HL-60 (cell line): ENCODE measurements around the gene GPR146.

ENCODE experiments used
- DNase-seq, 2 experiments: peaks; one replicate each; pipeline ENCODE4 v3.0.0-alpha.2; 2010 to 2020; ENCODE audit warnings: low read depth in 1 of 2, low spot score in 1 of 2
- H3K27ac ChIP-seq: fragments of 250-450 bp; sonication (Bioruptor Pico); replicated peaks from 2 replicates; pipeline ENCODE4 v1.5.1; 2020; ENCODE audit warnings: mild to moderate bottlenecking, moderate library complexity
- H3K27me3 ChIP-seq: fragments of 250-450 bp; sonication (Bioruptor Pico); 2 replicates; pipeline ENCODE4 v1.5.1; 2021; ENCODE audit warnings: mild to moderate bottlenecking, moderate library complexity; ENCODE audit not compliant: insufficient read depth, poor library complexity, severe bottlenecking
- H3K4me3 ChIP-seq: replicated peaks from 2 replicates; pipeline ENCODE4 v1.5.1; 2011; ENCODE audit warnings: mild to moderate bottlenecking, control low read depth, low read length; ENCODE audit not compliant: insufficient read depth
- CTCF ChIP-seq: IDR thresholded peaks from one replicate; pipeline ENCODE4 v1.5.1; 2011; ENCODE audit warnings: low read length, control low read depth, inconsistent platforms; ENCODE audit not compliant: insufficient read depth
- GABPA ChIP-seq: IDR thresholded peaks from 2 replicates; pipeline ENCODE4 v1.6.1; 2012; ENCODE audit warnings: low read depth
- POLR2AphosphoS5 ChIP-seq: IDR thresholded peaks from 2 replicates; pipeline ENCODE4 v1.6.1; 2012; ENCODE audit warnings: low read depth
- REST ChIP-seq: IDR thresholded peaks from 2 replicates; pipeline ENCODE4 v1.6.1; 2012; ENCODE audit warnings: low read depth; ENCODE audit not compliant: insufficient replicate concordance
- SPI1 ChIP-seq: IDR thresholded peaks from 2 replicates; pipeline ENCODE4 v1.6.1; 2012; ENCODE audit warnings: low read depth, mild to moderate bottlenecking, borderline replicate concordance
- microRNA-seq: library from miRNA; unstranded; fragments of <30 nt; microRNA quantifications from one replicate; pipeline ENCODE4, GENCODE V29; 2018

The GPR146 gene

GRCh38 chr7:1106793-1107421 is 62.6 kb downstream of the GPR146 start:
- TF ChIP-seq REST (no peak), CTCF (no peak), GABPA (no peak), POLR2AphosphoS5 (no peak), SPI1 (no peak)
- H3K4me3 ChIP-seq, result no peak overlapping the region
- no peak overlapping the region for H3K27ac ChIP-seq
- H3K27me3 ChIP-seq, result no peaks in the 10 kb centered on the region
- DNase-seq, result no peak

GRCh38 chr7:1108264-1108920 is 64.0 kb downstream of the GPR146 start:
- no peak for TF ChIP-seq CTCF
- TF ChIP-seq SPI1, result no peak
- TF ChIP-seq GABPA, result no peak
- no peak for TF ChIP-seq REST
- no peak for TF ChIP-seq POLR2AphosphoS5
- no peaks in the 10 kb centered on the region for H3K27me3 ChIP-seq
- DNase-seq, result no peak
- no peak overlapping the region for H3K27ac ChIP-seq
- H3K4me3 ChIP-seq, result no peak overlapping the region

Small RNAs within 50 kb of the gene (microRNA-seq; reads per million reads assigned to microRNA genes)
- gene MIR339, result 1,710 reads per million, percentile 90 among the genes with 10 or more reads in this experiment
